ENCODE results near the gene COL23A1. TPM values are rescaled to one million over a fixed set of nuclear protein-coding genes. Genes with fewer than 3 reads are reported as not detected.

Gene COL23A1
- total and polyA plus RNA-seq, 8 donors: 0.52 to 9.5 (median 7.5) TPM

- ATAC-seq: no peak
- Histone ChIP-seq H3K27ac (no peak overlapping the region), H3K36me3 (no peaks in the 10 kb centered on the region), H3K4me1 (peaks cover 3 to 15% of the 10 kb centered on the region in 2 donors), H3K9me3 (no peaks in the 10 kb centered on the region), H3K4me3 (no peak overlapping the region), H3K27me3 (peaks cover 0 to 7% of the 10 kb centered on the region in 2 donors)
- TF ChIP-seq CTCF (IDR thresholded peaks at IDR 0.05): no peak
- DNase-seq: no peak
- intact Hi-C loops (cut with DNase I): no loop called here
These were observed 238.8 kb downstream of the COL23A1 start for GRCh38 chr5:178351221-178352034.

- H3K36me3 ChIP-seq: no peaks in the 10 kb centered on the region
- intact Hi-C loops (cut with DNase I): no loop called here
- TF ChIP-seq CTCF (IDR thresholded peaks at IDR 0.05): no peak
- no peak overlapping the region for H3K4me3 ChIP-seq
- H3K27ac ChIP-seq: no peak overlapping the region
- peaks cover 0 to 8% of the 10 kb centered on the region in 2 donors for H3K4me1 ChIP-seq
- H3K27me3 ChIP-seq: no peaks in the 10 kb centered on the region
- DNase-seq: peak in 1 of 4 donors; percentile 29
- H3K9me3 ChIP-seq: no peaks in the 10 kb centered on the region
- no peak for ATAC-seq
These were observed 239.6 kb downstream of the COL23A1 start for GRCh38 chr5:178350361-178351220.

- no peak for TF ChIP-seq CTCF (IDR thresholded peaks at IDR 0.05)
- Histone ChIP-seq H3K36me3 (no peaks in the 10 kb centered on the region), H3K27ac (no peak overlapping the region), H3K27me3 (no peaks in the 10 kb centered on the region), H3K4me1 (peaks cover 0 to 8% of the 10 kb centered on the region in 2 donors), H3K4me3 (no peak overlapping the region), H3K9me3 (no peaks in the 10 kb centered on the region)
- intact Hi-C loops (cut with DNase I): no loop called here
- ATAC-seq (no peak), DNase-seq (peak in 1 of 4 donors; percentile 27)
These were observed 240.4 kb downstream of the COL23A1 start for GRCh38 chr5:178349625-178350353.

DNA sequence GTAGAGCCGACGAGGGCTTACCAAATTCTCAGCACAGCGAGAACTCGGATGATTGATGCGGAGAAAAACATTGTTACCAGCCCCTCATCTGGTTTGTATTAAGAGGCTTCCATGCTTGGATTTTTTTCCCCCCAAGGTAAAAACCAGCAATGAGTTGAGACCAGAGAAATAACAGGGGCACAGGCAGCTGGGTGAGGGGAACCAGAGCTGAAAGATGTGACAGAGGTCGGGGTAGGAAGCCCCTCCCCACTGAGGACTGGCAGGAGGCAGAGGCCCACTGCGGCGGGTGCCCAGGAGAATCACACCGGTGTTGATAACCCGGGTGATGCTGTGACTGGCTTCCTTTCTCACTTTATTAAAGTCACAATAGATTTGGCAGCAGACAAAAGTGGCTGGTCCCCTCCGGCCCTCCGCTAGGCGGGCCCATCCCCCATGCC is 241.1 kb downstream of the COL23A1 start:
- DNase-seq (peak in 1 of 4 donors; percentile 17), ATAC-seq (no peak)
- no peak for TF ChIP-seq CTCF (IDR thresholded peaks at IDR 0.05)

More for the DNA sequence above, 241.1 kb downstream of the COL23A1 start:
- Histone ChIP-seq H3K4me3 (no peak overlapping the region), H3K4me1 (peaks cover 0 to 8% of the 10 kb centered on the region in 2 donors), H3K27me3 (no peaks in the 10 kb centered on the region), H3K36me3 (no peaks in the 10 kb centered on the region), H3K27ac (no peak overlapping the region), H3K9me3 (no peaks in the 10 kb centered on the region)
- intact Hi-C loops (cut with DNase I): no loop called here
